ENCODE results near the gene RPS6KA3.
A peak's percentile ranks its signal among the peaks of the same experiment; 100 is the strongest.

RPS6KA3 gene

GRCh38 chrX:20124964-20125363 lies 141.7 kb downstream of the RPS6KA3 start:
- no peak overlapping the region for H3K4me3 Mint-ChIP-seq
- no peaks in the 10 kb centered on the region for H3K9me3 Mint-ChIP-seq
- H3K27ac Mint-ChIP-seq, result no peak overlapping the region
- peaks cover 40% of the 10 kb centered on the region for H3K36me3 Mint-ChIP-seq
- DNase-seq (ENCODE audit: low spot score in 2 of 2), result no peak
- no peaks in the 10 kb centered on the region for H3K4me1 Mint-ChIP-seq
- no peak for ATAC-seq

- H3K27ac Mint-ChIP-seq, result no peak overlapping the region
- ATAC-seq (no peak), DNase-seq (ENCODE audit: low spot score in 2 of 2) (no peak)
- H3K4me1 Mint-ChIP-seq, result no peaks in the 10 kb centered on the region
- H3K4me3 Mint-ChIP-seq, result no peak overlapping the region
- no peaks in the 10 kb centered on the region for H3K36me3 Mint-ChIP-seq
- no peaks in the 10 kb centered on the region for H3K9me3 Mint-ChIP-seq
These were observed 148.5 kb downstream of the RPS6KA3 start for GRCh38 chrX:20118065-20118824.

DNA sequence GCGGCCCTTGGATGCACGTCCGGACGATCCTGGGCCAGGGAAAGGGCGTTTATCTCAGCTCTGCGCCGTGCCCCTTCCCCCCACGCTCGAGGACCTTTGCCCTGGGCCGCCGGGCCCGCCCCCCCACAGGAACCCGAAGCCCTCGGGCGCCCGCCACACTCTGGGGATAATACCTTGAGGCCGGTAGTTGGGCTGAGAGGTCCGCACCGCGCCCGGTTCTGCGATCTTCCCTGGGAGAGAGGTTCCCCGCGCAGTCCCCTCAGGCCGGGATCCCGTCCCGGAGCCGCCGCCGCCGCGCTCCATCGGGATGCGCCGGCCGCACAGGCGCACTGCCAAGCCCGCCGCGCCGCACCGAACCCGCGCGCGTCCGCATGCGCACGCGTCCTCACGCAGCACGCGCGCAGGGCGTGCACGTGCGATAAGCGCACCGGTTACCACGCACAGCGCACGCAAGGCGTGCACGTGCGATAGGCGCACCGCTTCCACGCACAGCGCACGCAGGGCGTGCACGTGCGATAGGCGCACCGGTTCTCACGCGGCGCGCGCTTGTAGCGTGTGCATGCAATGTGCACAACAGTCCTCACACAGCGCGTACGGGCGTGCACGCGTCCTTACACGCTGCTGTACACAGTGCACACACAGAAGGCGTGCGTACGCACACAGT lies 150.0 kb downstream of the RPS6KA3 start, which contains the start of gene MAP7D2:
Gene MAP7D2, minus strand, starts transcription at position 331 of the 664 bp plus-strand sequence. Its CDS starts 28 bp downstream, at position 303.
- peak within 1 kb of the TSS; percentile 18 for H3K4me3 Mint-ChIP-seq
- no peak for ATAC-seq

GRCh38 chrX:20116087-20116576 lies 150.6 kb downstream of the RPS6KA3 start:
- H3K4me3 Mint-ChIP-seq, result peak overlapping the region; percentile 18
- H3K27ac Mint-ChIP-seq, result no peak overlapping the region
- ATAC-seq, result no peak
- H3K9me3 Mint-ChIP-seq, result no peaks in the 10 kb centered on the region
- H3K4me1 Mint-ChIP-seq, result no peaks in the 10 kb centered on the region
- no peaks in the 10 kb centered on the region for H3K36me3 Mint-ChIP-seq
- DNase-seq (ENCODE audit: low spot score in 2 of 2), result no peak

More for the DNA sequence above, 150.0 kb downstream of the RPS6KA3 start, which contains the start of gene MAP7D2:
- no peak for DNase-seq (ENCODE audit: low spot score in 2 of 2)
- Mint-ChIP-seq H3K4me1 (no peaks in the 10 kb centered on the region), H3K9me3 (no peaks in the 10 kb centered on the region), H3K27ac (no peak within 1 kb of the TSS), H3K36me3 (no peaks in the 10 kb centered on the region)

DNA sequence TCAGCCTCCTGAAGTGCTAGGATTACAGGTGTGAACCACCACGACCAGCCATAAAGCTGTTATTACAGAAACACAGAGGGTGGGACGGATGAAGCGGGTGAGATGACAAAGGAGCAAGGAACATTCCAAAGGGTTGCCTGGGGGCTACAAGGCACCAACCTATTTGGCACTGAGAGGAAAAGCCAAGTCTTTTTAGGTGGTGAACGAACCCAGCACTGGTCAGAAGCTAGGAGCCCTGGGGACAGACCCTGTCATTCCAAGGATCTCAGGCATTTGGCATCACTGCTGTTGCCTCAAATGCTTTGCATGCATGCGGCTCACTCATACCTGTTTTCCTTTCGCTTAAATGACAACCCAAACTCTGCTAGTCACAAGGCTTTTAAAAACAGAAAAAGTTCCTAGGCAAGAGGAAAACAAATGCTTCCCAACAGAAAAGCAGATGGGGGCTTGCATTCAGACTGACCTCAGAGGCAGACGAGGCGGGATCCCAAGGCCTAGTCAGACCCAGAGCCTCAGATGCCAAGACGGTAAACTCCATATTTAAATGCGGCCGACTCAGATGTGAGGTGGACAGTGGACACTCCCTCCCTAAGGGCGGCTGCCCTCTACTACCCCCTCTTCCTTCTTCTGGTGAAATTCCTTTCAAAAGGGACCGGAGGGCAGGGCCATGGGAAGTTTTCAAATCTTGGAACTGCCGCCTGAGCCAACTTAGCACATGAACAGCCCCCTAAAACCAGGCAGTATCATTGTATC lies 154.5 kb downstream of the RPS6KA3 start:
- H3K9me3 Mint-ChIP-seq, result no peaks in the 10 kb centered on the region
- DNase-seq (ENCODE audit: low spot score in 2 of 2), result no peak
- no peaks in the 10 kb centered on the region for H3K36me3 Mint-ChIP-seq
- no peak overlapping the region for H3K4me3 Mint-ChIP-seq
- no peak for ATAC-seq
- no peaks in the 10 kb centered on the region for H3K4me1 Mint-ChIP-seq
- H3K27ac Mint-ChIP-seq, result no peak overlapping the region

DNA sequence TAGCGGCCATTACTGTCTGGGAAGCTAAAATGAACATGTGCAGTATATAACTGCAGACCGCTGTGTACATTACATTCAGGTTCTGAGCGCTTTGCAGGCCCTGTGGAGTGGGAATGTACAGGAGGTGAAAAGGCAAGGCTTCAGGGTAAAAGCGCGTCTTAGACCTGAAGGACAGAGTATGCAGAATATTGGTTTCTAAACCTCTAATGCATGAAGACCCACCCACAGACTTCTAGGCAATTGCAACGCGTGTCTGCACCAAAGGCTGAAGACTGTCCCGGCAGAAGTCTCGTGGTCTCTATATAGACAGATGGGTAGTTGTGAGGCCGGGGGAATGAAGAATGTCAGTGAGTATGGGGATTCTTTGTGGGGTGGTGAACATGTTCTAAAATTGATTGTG lies 155.4 kb downstream of the RPS6KA3 start:
- Mint-ChIP-seq H3K27ac (no peak overlapping the region), H3K4me3 (no peak overlapping the region), H3K9me3 (no peaks in the 10 kb centered on the region), H3K4me1 (no peaks in the 10 kb centered on the region), H3K36me3 (no peaks in the 10 kb centered on the region)
- DNase-seq (ENCODE audit: low spot score in 2 of 2) (no peak), ATAC-seq (no peak)

GRCh38 chrX:20101934-20102581 lies 164.7 kb downstream of the RPS6KA3 start:
- no peak overlapping the region for H3K27ac Mint-ChIP-seq
- DNase-seq (ENCODE audit: low spot score in 2 of 2) (no peak), ATAC-seq (no peak)
- no peaks in the 10 kb centered on the region for H3K9me3 Mint-ChIP-seq
- H3K36me3 Mint-ChIP-seq, result no peaks in the 10 kb centered on the region
- H3K4me3 Mint-ChIP-seq, result no peak overlapping the region
- peaks cover 6% of the 10 kb centered on the region for H3K4me1 Mint-ChIP-seq
